ENCODE data around the gene LRP1B. TPM values are rescaled to one million over a fixed set of nuclear protein-coding genes. Genes with fewer than 3 reads are reported as not detected.

LRP1B gene
- total RNA-seq, 1 donor from 2014 or later, result not detected

- Mint-ChIP-seq H3K36me3 (ENCODE audit: low read depth) (no peaks in the 10 kb centered on the region), H3K4me3 (no peak overlapping the region), H3K9me3 (no peaks in the 10 kb centered on the region), H3K27ac (no peak overlapping the region), H3K27me3 (no peaks in the 10 kb centered on the region), H3K4me1 (no peaks in the 10 kb centered on the region)
- DNase-seq (no peak), ATAC-seq (ENCODE audit: low read depth) (no peak)
- ChIA-PET POLR2A (no interaction called here), CTCF (no interaction called here)
- TF ChIP-seq CTCF (IDR thresholded peaks at IDR 0.05), result no peak
- intact Hi-C loops (cut with micrococcal nuclease), result no loop called here
Observed at GRCh38 chr2:140586379-140586778, 1544.4 kb downstream of the LRP1B start.

GRCh38 chr2:140585016-140585415 lies 1545.8 kb downstream of the LRP1B start:
- DNase-seq (no peak), ATAC-seq (ENCODE audit: low read depth) (no peak)
- ChIA-PET CTCF (no interaction called here), POLR2A (no interaction called here)
- no peaks in the 10 kb centered on the region for H3K4me1 Mint-ChIP-seq
- intact Hi-C loops (cut with micrococcal nuclease), result no loop called here
- H3K4me3 Mint-ChIP-seq, result no peak overlapping the region
- no peak for TF ChIP-seq CTCF (IDR thresholded peaks at IDR 0.05)
- H3K27me3 Mint-ChIP-seq, result no peaks in the 10 kb centered on the region
- no peaks in the 10 kb centered on the region for H3K36me3 Mint-ChIP-seq (ENCODE audit: low read depth)
- H3K9me3 Mint-ChIP-seq, result no peaks in the 10 kb centered on the region
- H3K27ac Mint-ChIP-seq, result no peak overlapping the region

GRCh38 chr2:140584471-140584870 lies 1546.3 kb downstream of the LRP1B start:
- no peak for TF ChIP-seq CTCF (IDR thresholded peaks at IDR 0.05)
- Mint-ChIP-seq H3K36me3 (ENCODE audit: low read depth) (no peaks in the 10 kb centered on the region), H3K27ac (no peak overlapping the region), H3K4me3 (no peak overlapping the region), H3K4me1 (no peaks in the 10 kb centered on the region), H3K27me3 (no peaks in the 10 kb centered on the region), H3K9me3 (no peaks in the 10 kb centered on the region)
- POLR2A ChIA-PET, result no interaction called here
- intact Hi-C loops (cut with micrococcal nuclease), result no loop called here
- CTCF ChIA-PET, result no interaction called here
- no peak for DNase-seq
- no peak for ATAC-seq (ENCODE audit: low read depth)

GRCh38 chr2:140580532-140581151 lies 1550.2 kb downstream of the LRP1B start:
- ATAC-seq (ENCODE audit: low read depth), result no peak
- H3K27ac Mint-ChIP-seq, result no peak overlapping the region
- intact Hi-C loops (cut with micrococcal nuclease), result no loop called here
- TF ChIP-seq CTCF (IDR thresholded peaks at IDR 0.05), result no peak
- no peaks in the 10 kb centered on the region for H3K27me3 Mint-ChIP-seq
- H3K9me3 Mint-ChIP-seq, result no peaks in the 10 kb centered on the region
- H3K4me3 Mint-ChIP-seq, result no peak overlapping the region
- ChIA-PET POLR2A (no interaction called here), CTCF (no interaction called here)
- H3K36me3 Mint-ChIP-seq (ENCODE audit: low read depth), result no peaks in the 10 kb centered on the region
- no peak for DNase-seq
- no peaks in the 10 kb centered on the region for H3K4me1 Mint-ChIP-seq

- ChIA-PET CTCF (no interaction called here), POLR2A (no interaction called here)
- Mint-ChIP-seq H3K4me3 (no peak overlapping the region), H3K36me3 (ENCODE audit: low read depth) (no peaks in the 10 kb centered on the region), H3K27me3 (no peaks in the 10 kb centered on the region), H3K4me1 (no peaks in the 10 kb centered on the region), H3K27ac (no peak overlapping the region), H3K9me3 (no peaks in the 10 kb centered on the region)
- intact Hi-C loops (cut with micrococcal nuclease), result no loop called here
- ATAC-seq (ENCODE audit: low read depth), result no peak
- DNase-seq, result no peak
- no peak for TF ChIP-seq CTCF (IDR thresholded peaks at IDR 0.05)
Observed at GRCh38 chr2:140577453-140577852, 1553.4 kb downstream of the LRP1B start.

Data from activated B cell treated with CpG ODN at 0.5 μM for 24 hours (primary cell).